Tibial artery (tissue), 4 donors: ENCODE measurements around the gene MED26.

Source experiments
- DNase-seq, 2 donors: peaks; one replicate each; pipeline ENCODE4 v3.0.0-alpha.2; 2019
- H3K27ac ChIP-seq, 2 donors: fragments of 200-600 bp; sonication (generic) in 1 of 2; 1 replicate in 1 of 2; 2 replicates in 1 of 2; pipeline ENCODE4 v1.5.1; 2018 to 2019; ENCODE audit warnings: mild to moderate bottlenecking in 1 of 2
- H3K27me3 ChIP-seq, 2 donors: fragments of 200-600 bp; sonication (generic) in 1 of 2; one replicate each; pipeline versions ENCODE4 v1.5.1 to v1.6.0; 2016 to 2019
- H3K36me3 ChIP-seq, 3 donors: fragments of 200-600 bp; sonication (generic) in 2 of 3; one replicate each; pipeline ENCODE4 v1.5.1; 2016 to 2019; ENCODE audit warnings: mild to moderate bottlenecking in 2 of 3
- H3K4me1 ChIP-seq, 4 donors: fragments of 200-600 bp; sonication (generic) in 2 of 4; 1 replicate in 3 of 4; 2 replicates in 1 of 4; pipeline ENCODE4 v1.5.1; 2016 to 2019
- H3K4me3 ChIP-seq, 2 donors: fragments of 200-600 bp; sonication (generic) in 1 of 2; 1 replicate in 1 of 2; 2 replicates in 1 of 2; pipeline ENCODE4 v1.5.1; 2018 to 2019; ENCODE audit warnings: mild to moderate bottlenecking in 2 of 2
- H3K9me3 ChIP-seq, 3 donors: fragments of 200-600 bp; sonication (generic) in 1 of 3; one replicate each; pipeline ENCODE4 v1.5.1; 2016 to 2019
- CTCF ChIP-seq, 2 experiments: fragments of 200-600 bp in 1 of 2; fragments of 450-650 bp in 1 of 2; IDR thresholded peaks; one replicate each; pipeline ENCODE4 v1.5.1; 2017 to 2019; ENCODE audit warnings: antibody characterized with exemption in 2 of 2, mild to moderate bottlenecking in 1 of 2, moderate library complexity in 1 of 2
- intact Hi-C: fragments of 100-400 bp; cut with DNase I; formaldehyde crosslinking; loops from one replicate; pipeline ENCODE4 v1.15.0; 2023; ENCODE audit warnings: low total_unique reads

The MED26 gene

GRCh38 chr19:16581145-16581970 is 46.6 kb downstream of the MED26 start:
- H3K27me3 ChIP-seq: no peaks in the 10 kb centered on the region
- no peak for TF ChIP-seq CTCF (IDR thresholded peaks at IDR 0.05)
- H3K4me3 ChIP-seq: no peak overlapping the region
- H3K36me3 ChIP-seq: peaks cover 15 to 29% (median 23%) of the 10 kb centered on the region in 3 donors
- H3K9me3 ChIP-seq: no peaks in the 10 kb centered on the region
- H3K27ac ChIP-seq: no peak overlapping the region
- no peak for DNase-seq
- intact Hi-C loops: no loop called here
- peaks cover 8 to 56% (median 29%) of the 10 kb centered on the region in 4 donors for H3K4me1 ChIP-seq

- peaks cover 7 to 42% (median 24%) of the 10 kb centered on the region in 4 donors for H3K4me1 ChIP-seq
- no peak overlapping the region for H3K27ac ChIP-seq
- no peak for DNase-seq
- no peaks in the 10 kb centered on the region for H3K9me3 ChIP-seq
- H3K4me3 ChIP-seq: no peak overlapping the region
- peaks cover 24 to 41% (median 37%) of the 10 kb centered on the region in 3 donors for H3K36me3 ChIP-seq
- intact Hi-C loops: no loop called here
- no peak for TF ChIP-seq CTCF (IDR thresholded peaks at IDR 0.05)
- H3K27me3 ChIP-seq: no peaks in the 10 kb centered on the region
Observed at GRCh38 chr19:16579381-16579780, 48.6 kb downstream of the MED26 start.

GRCh38 chr19:16577531-16577985 is 50.4 kb downstream of the MED26 start:
- DNase-seq: no peak
- peaks cover 24 to 41% (median 37%) of the 10 kb centered on the region in 3 donors for H3K36me3 ChIP-seq
- H3K27me3 ChIP-seq: no peaks in the 10 kb centered on the region
- H3K4me1 ChIP-seq: peaks cover 0 to 42% (median 25%) of the 10 kb centered on the region in 4 donors
- TF ChIP-seq CTCF (IDR thresholded peaks at IDR 0.05): no peak
- H3K27ac ChIP-seq: no peak overlapping the region
- no peaks in the 10 kb centered on the region for H3K9me3 ChIP-seq
- intact Hi-C loops: no loop called here
- no peak overlapping the region for H3K4me3 ChIP-seq

- H3K4me1 ChIP-seq: peaks cover 0 to 36% (median 22%) of the 10 kb centered on the region in 4 donors
- TF ChIP-seq CTCF (IDR thresholded peaks at IDR 0.05): no peak
- no peaks in the 10 kb centered on the region for H3K27me3 ChIP-seq
- intact Hi-C loops: no loop called here
- H3K36me3 ChIP-seq: peaks cover 24 to 41% (median 37%) of the 10 kb centered on the region in 3 donors
- H3K4me3 ChIP-seq: no peak overlapping the region
- no peaks in the 10 kb centered on the region for H3K9me3 ChIP-seq
- DNase-seq: no peak
- no peak overlapping the region for H3K27ac ChIP-seq
Observed at GRCh38 chr19:16576690-16577530, 51.1 kb downstream of the MED26 start.

GRCh38 chr19:16575861-16576689 is 51.9 kb downstream of the MED26 start:
- Histone ChIP-seq H3K9me3 (no peaks in the 10 kb centered on the region), H3K4me3 (no peak overlapping the region), H3K36me3 (peaks cover 24 to 41% (median 37%) of the 10 kb centered on the region in 3 donors), H3K27me3 (no peaks in the 10 kb centered on the region), H3K27ac (no peak overlapping the region), H3K4me1 (peaks cover 0 to 36% (median 29%) of the 10 kb centered on the region in 4 donors)
- intact Hi-C loops: no loop called here
- TF ChIP-seq CTCF (IDR thresholded peaks at IDR 0.05): no peak
- no peak for DNase-seq
